A549 (cell line): Measurements from ENCODE around the gene ATP9B. TPM values are rescaled to one million over a fixed set of nuclear protein-coding genes. Genes with fewer than 3 reads are reported as not detected.

ENCODE experiments used
- ATAC-seq, 2 experiments: fragments of 200-7000 bp in 1 of 2; fragments of >200 bp in 1 of 2; cut with Nextera tagmentation in 1 of 2; cut with Tn5 transposase in 1 of 2; 3 replicates each; pipeline versions ENCODE4 v1.8.0 to v1.9.1; 2018 to 2020; ENCODE audit warnings: mild to moderate bottlenecking in 1 of 2, moderate library complexity in 1 of 2
- CTCF ChIA-PET: fragments of 300-600 bp; sonication (Branson Sonifier 250); formaldehyde crosslinking; extraction: SDS; loops from one replicate; lab custom pipeline; 2021; ENCODE audit warnings: antibody characterized with exemption, inconsistent platforms; lab: Yijun Ruan, JAX
- POLR2A ChIA-PET: fragments of 350-600 bp; formaldehyde crosslinking; extraction: SDS; loops from one replicate; lab custom pipeline; 2021; ENCODE audit warnings: antibody characterized with exemption, inconsistent platforms; lab: Yijun Ruan, JAX
- DNase-seq, 2 experiments: peaks; one replicate each; pipeline versions ENCODE4 v3.0.0 to v3.0.0-alpha.2; 2011 to 2016; ENCODE audit warnings: low read depth in 1 of 2, low spot score in 1 of 2
- FAIRE-seq: peaks from 2 replicates; lab custom pipeline; 2011; peaks lifted over from hg19 to GRCh38; lab: Jason Lieb, UNC
- H3K27ac ChIP-seq, 2 experiments: fragments of >200 bp; sonication (Bioruptor Twin); formaldehyde crosslinking; 3 replicates each; pipeline ENCODE4 v1.5.1; 2016 to 2017
- H3K4me1 ChIP-seq: fragments of >200 bp; sonication (Bioruptor Twin); formaldehyde crosslinking; 3 replicates; pipeline ENCODE4 v1.6.1; 2016
- H3K4me2 ChIP-seq: fragments of >200 bp; sonication (Bioruptor Twin); formaldehyde crosslinking; 3 replicates; pipeline ENCODE4 v1.6.1; 2016
- H3K4me3 ChIP-seq: fragments of >200 bp; sonication (Bioruptor Twin); formaldehyde crosslinking; 3 replicates; pipeline ENCODE4 v1.5.1; 2016
- H3K9me3 ChIP-seq: fragments of >200 bp; sonication (Bioruptor Twin); formaldehyde crosslinking; 3 replicates; pipeline ENCODE4 v1.6.1; 2016
- CHD4 ChIP-seq: fragments of 200-600 bp; sonication (generic); IDR thresholded peaks from 2 replicates; pipeline ENCODE4 v1.6.1; 2016; ENCODE audit warnings: antibody characterized with exemption, mild to moderate bottlenecking, borderline replicate concordance
- ELK1 ChIP-seq: fragments of 150-350 bp; IDR thresholded peaks from 2 replicates; pipeline ENCODE4 v1.6.1; 2014; ENCODE audit warnings: low read depth, mild to moderate bottlenecking, low read length
- ESRRA ChIP-seq: fragments of 150-350 bp; IDR thresholded peaks from 2 replicates; pipeline ENCODE4 v1.6.1; 2014; ENCODE audit warnings: mild to moderate bottlenecking, low read length, borderline replicate concordance
- GATA3 ChIP-seq: IDR thresholded peaks from 2 replicates; pipeline ENCODE4 v1.6.1; 2012; ENCODE audit warnings: borderline replicate concordance
- KDM5A ChIP-seq: fragments of 200-600 bp; sonication (generic); IDR thresholded peaks from 2 replicates; pipeline ENCODE4 v1.6.1; 2016; ENCODE audit warnings: antibody characterized with exemption, mild to moderate bottlenecking
- MYC ChIP-seq: IDR thresholded peaks from 2 replicates; pipeline ENCODE4 v1.6.1; 2012; ENCODE audit warnings: mild to moderate bottlenecking, inconsistent platforms, low read length, improper control_type of control experiment, borderline replicate concordance
- NFE2L2 ChIP-seq: fragments of 150-350 bp; conservative IDR thresholded peaks from 2 replicates; pipeline ENCODE4 v1.6.1; 2014; ENCODE audit warnings: low read length
- POLR2A ChIP-seq: IDR thresholded peaks from 2 replicates; pipeline ENCODE4 v1.6.1; 2012; ENCODE audit warnings: mild to moderate bottlenecking, low read length
- TFCP2L1 ChIP-seq: fragments of 250-450 bp; sonication (Bioruptor Pico); IDR thresholded peaks from 2 replicates; pipeline ENCODE4 v1.5.0; 2021; ENCODE audit warnings: mild to moderate bottlenecking
- TP53 ChIP-seq: fragments of 250-450 bp; sonication (Bioruptor Pico); IDR thresholded peaks from 2 replicates; pipeline ENCODE4 v1.5.0; 2021; ENCODE audit warnings: mild to moderate bottlenecking, moderate library complexity
- WGBS: methylation state at CpG from one replicate; pipeline ENCODE4 v1.1.6; 2017; ENCODE audit errors: missing lambda C conversion rate; 5-methylcytosine and 5-hydroxymethylcytosine counted together
- polyA plus RNA-seq, 4 experiments: library from polyadenylated mRNA; depleted of rRNA in 3 of 4; stranded (reverse); fragments of >200 nt; fragmentation: RNase III in 1 of 4; extraction: RNeasy Plus Mini Kit Qiagen cat#74134 plus additional on column Dnase treatment in 1 of 4; gene quantifications; 2 replicates in 3 of 4; 3 replicates in 1 of 4; pipeline ENCODE4 v1.2.3, GENCODE V29; 2011 to 2017
- TF ChIP-seq, protein P1 (sequence below): fragments of 200-600 bp; sonication (generic); IDR thresholded peaks from 2 replicates; pipeline ENCODE4 v1.6.1; 2016; ENCODE audit warnings: antibody characterized with exemption, mild to moderate bottlenecking, moderate library complexity

The ATP9B gene
- polyA plus RNA-seq, 2 of the 4 experiments (the other 2 are of a cell fraction), result 22.6 to 35.7 TPM

DNA sequence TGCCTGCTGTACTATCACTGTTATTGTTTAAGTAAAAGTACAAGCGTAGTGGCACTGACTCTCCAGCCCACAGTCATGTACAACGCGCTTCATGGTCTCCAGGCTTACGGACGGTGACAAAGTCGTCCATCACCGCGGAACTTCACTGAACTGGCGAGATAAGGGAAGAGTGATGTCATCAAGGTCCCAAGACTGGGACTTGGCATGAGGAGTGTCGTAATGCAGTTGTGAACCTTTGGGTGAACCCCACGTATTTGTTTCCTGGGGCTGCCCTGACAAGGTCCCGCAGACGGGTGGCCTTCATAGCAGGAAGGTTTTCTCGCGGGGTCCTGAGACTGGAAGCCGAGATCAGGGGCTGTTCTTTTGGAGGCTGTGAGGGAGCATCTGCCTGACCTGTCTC, 343.8 kb downstream of the ATP9B start:
- ATAC-seq (no peak), FAIRE-seq (no peak), DNase-seq (no peak)
- Histone ChIP-seq H3K4me2 (no peak overlapping the region), H3K9me3 (no peaks in the 10 kb centered on the region), H3K4me1 (no peaks in the 10 kb centered on the region), H3K27ac (no peak overlapping the region), H3K4me3 (no peak overlapping the region)
- TF ChIP-seq POLR2A, result no peak
- POLR2A ChIA-PET, result no interaction called here
- CTCF ChIA-PET, result no interaction called here
- 79% methylated on average over 10 of the region's 16 CpGs for WGBS

DNA sequence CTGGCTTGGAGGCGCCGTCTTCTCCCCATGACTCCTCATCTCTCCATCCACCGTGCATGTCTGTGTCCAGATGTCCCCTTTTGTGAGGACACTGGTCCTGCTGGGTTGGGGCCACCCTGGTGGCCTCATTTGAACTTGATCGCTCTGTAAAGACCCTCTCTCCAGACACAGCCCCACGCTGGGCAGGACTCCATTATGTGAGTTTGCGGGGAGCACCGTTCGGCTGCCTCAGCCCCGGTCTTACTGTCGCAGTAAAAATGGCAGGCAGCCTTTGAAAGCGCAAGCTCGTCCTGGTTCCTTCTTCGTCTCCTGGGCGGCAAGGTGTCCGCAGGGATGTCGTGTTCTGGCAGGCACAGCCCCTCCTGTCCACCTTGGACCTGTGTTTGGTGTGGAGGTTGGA, 344.2 kb downstream of the ATP9B start:
- FAIRE-seq, result no peak
- H3K9me3 ChIP-seq, result no peaks in the 10 kb centered on the region
- no peak overlapping the region for H3K27ac ChIP-seq
- ChIA-PET POLR2A (no interaction called here), CTCF (no interaction called here)
- no peak overlapping the region for H3K4me3 ChIP-seq
- no peaks in the 10 kb centered on the region for H3K4me1 ChIP-seq
- TF ChIP-seq KDM5A, result no peak
- no peak for TF ChIP-seq CHD4
- TF ChIP-seq NFE2L2, result no peak
- TF ChIP-seq, protein P1, sequence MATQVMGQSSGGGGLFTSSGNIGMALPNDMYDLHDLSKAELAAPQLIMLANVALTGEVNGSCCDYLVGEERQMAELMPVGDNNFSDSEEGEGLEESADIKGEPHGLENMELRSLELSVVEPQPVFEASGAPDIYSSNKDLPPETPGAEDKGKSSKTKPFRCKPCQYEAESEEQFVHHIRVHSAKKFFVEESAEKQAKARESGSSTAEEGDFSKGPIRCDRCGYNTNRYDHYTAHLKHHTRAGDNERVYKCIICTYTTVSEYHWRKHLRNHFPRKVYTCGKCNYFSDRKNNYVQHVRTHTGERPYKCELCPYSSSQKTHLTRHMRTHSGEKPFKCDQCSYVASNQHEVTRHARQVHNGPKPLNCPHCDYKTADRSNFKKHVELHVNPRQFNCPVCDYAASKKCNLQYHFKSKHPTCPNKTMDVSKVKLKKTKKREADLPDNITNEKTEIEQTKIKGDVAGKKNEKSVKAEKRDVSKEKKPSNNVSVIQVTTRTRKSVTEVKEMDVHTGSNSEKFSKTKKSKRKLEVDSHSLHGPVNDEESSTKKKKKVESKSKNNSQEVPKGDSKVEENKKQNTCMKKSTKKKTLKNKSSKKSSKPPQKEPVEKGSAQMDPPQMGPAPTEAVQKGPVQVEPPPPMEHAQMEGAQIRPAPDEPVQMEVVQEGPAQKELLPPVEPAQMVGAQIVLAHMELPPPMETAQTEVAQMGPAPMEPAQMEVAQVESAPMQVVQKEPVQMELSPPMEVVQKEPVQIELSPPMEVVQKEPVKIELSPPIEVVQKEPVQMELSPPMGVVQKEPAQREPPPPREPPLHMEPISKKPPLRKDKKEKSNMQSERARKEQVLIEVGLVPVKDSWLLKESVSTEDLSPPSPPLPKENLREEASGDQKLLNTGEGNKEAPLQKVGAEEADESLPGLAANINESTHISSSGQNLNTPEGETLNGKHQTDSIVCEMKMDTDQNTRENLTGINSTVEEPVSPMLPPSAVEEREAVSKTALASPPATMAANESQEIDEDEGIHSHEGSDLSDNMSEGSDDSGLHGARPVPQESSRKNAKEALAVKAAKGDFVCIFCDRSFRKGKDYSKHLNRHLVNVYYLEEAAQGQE, result no peak
- H3K4me2 ChIP-seq, result no peak overlapping the region
- DNase-seq, result no peak
- no peak for ATAC-seq
- 87% methylated on average over 8 of the region's 16 CpGs for WGBS

DNA sequence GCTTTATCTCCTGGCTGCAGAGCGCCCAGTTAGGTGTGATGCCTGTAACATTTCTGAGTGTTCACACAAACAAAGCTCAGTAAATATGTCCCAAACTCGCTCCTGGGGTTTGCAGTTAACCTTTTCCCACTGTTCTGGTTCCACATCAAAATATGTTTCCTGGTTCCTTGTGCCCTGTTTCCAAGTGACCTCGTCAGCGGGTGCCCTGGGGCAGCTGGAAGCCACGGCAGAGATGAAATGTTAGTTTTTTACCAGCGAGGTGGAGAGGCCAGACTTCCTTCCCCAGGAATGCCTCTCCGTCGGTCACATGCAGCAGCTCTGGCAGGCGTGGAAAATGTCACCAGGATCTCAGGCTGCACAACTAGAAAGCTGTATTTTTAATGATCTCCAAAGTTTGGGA, 344.7 kb downstream of the ATP9B start:
- H3K4me1 ChIP-seq, result no peaks in the 10 kb centered on the region
- TF ChIP-seq GATA3 (no peak), TP53 (CRISPR knock-in tag) (no peak), TFCP2L1 (no peak), ELK1 (no peak), MYC (no peak), ESRRA (no peak)
- TF ChIP-seq, protein P1, result no peak
- ATAC-seq (no peak), DNase-seq (no peak), FAIRE-seq (no peak)
- no peak overlapping the region for H3K4me2 ChIP-seq
- no peak overlapping the region for H3K4me3 ChIP-seq
- no peak overlapping the region for H3K27ac ChIP-seq
- 49% methylated on average over 8 of the region's 9 CpGs for WGBS
- CTCF ChIA-PET, result no interaction called here
- no peaks in the 10 kb centered on the region for H3K9me3 ChIP-seq
- POLR2A ChIA-PET, result no interaction called here
